ENCODE data around the gene NBEA.

GRCh38 chr13:35501661-35502235 is 559.7 kb downstream of the NBEA start:
- TF ChIP-seq CTCF (IDR thresholded peaks at IDR 0.05): no peak
- no peak for TF ChIP-seq POLR2A (IDR thresholded peaks at IDR 0.05)
